H9 (cell line): ENCODE measurements around the gene KRTAP5-7. TPM values are rescaled to one million over a fixed set of nuclear protein-coding genes. Genes with fewer than 3 reads are reported as not detected.

Source experiments
- DNase-seq: peaks from one replicate; pipeline ENCODE4 v3.0.0-alpha.2; 2017
- H2AFZ ChIP-seq: one replicate; pipeline ENCODE4 v1.6.1; 2013; ENCODE audit warnings: mild to moderate bottlenecking, low read length, control low read depth, moderate library complexity
- H2AK5ac ChIP-seq: 2 replicates; pipeline ENCODE4 v1.6.1; 2013; ENCODE audit warnings: low read length, control low read depth, mixed read lengths; ENCODE audit not compliant: insufficient read length
- H2BK120ac ChIP-seq: one replicate; pipeline ENCODE4 v1.6.1; 2013; ENCODE audit warnings: low read depth, mild to moderate bottlenecking, low read length, control low read depth, inconsistent platforms; ENCODE audit not compliant: poor library complexity, severe bottlenecking
- H2BK12ac ChIP-seq: 2 replicates; pipeline ENCODE4 v1.6.1; 2013; ENCODE audit warnings: low read length, control low read depth, mixed read lengths, low read depth; ENCODE audit not compliant: insufficient read length
- H2BK15ac ChIP-seq: 2 replicates; pipeline ENCODE4 v1.6.1; 2013; ENCODE audit warnings: low read depth, low read length, control low read depth
- H2BK20ac ChIP-seq: one replicate; pipeline ENCODE4 v1.6.1; 2013; ENCODE audit warnings: low read depth, mild to moderate bottlenecking, low read length, control low read depth, inconsistent platforms; ENCODE audit not compliant: poor library complexity, severe bottlenecking
- H2BK5ac ChIP-seq: 2 replicates; pipeline ENCODE4 v1.6.1; 2013; ENCODE audit warnings: low read length, control low read depth, mixed read lengths; ENCODE audit not compliant: insufficient read length
- H3K14ac ChIP-seq: 2 replicates; pipeline ENCODE4 v1.6.1; 2013; ENCODE audit warnings: low read length, control low read depth; ENCODE audit not compliant: insufficient read depth
- H3K18ac ChIP-seq: 2 replicates; pipeline ENCODE4 v1.6.1; 2013; ENCODE audit warnings: low read depth, mild to moderate bottlenecking, mixed read lengths, low read length, control low read depth; ENCODE audit not compliant: insufficient read length
- H3K23ac ChIP-seq: 2 replicates; pipeline ENCODE4 v1.6.1; 2013; ENCODE audit warnings: low read length, control low read depth, mixed read lengths, low read depth; ENCODE audit not compliant: insufficient read length
- H3K23me2 ChIP-seq: 2 replicates; pipeline ENCODE4 v1.6.1; 2013; ENCODE audit warnings: low read depth, mild to moderate bottlenecking, mixed read lengths, low read length, control low read depth; ENCODE audit not compliant: insufficient read length, poor library complexity, severe bottlenecking
- H3K27ac ChIP-seq: 2 replicates; pipeline ENCODE4 v1.5.1; 2013; ENCODE audit warnings: low read length, control low read depth, mixed read lengths, low read depth; ENCODE audit not compliant: insufficient read length
- H3K27me3 ChIP-seq: 2 replicates; pipeline ENCODE4 v1.6.1; 2013; ENCODE audit warnings: low read length, control low read depth, inconsistent platforms; ENCODE audit not compliant: insufficient read depth
- H3K4ac ChIP-seq: 2 replicates; pipeline ENCODE4 v1.6.1; 2013; ENCODE audit warnings: low read depth, mild to moderate bottlenecking, control low read depth, inconsistent platforms, low read length, moderate library complexity
- H3K4me1 ChIP-seq: 2 replicates; pipeline ENCODE4 v1.6.1; 2013; ENCODE audit warnings: low read length, control low read depth, inconsistent platforms; ENCODE audit not compliant: insufficient read depth
- H3K4me2 ChIP-seq: 2 replicates; pipeline ENCODE4 v1.6.1; 2013; ENCODE audit warnings: low read length, control low read depth, mixed read lengths; ENCODE audit not compliant: insufficient read length, insufficient read depth
- H3K56ac ChIP-seq: 2 replicates; pipeline ENCODE4 v1.6.1; 2013; ENCODE audit warnings: low read depth, mild to moderate bottlenecking, mixed read lengths, low read length, control low read depth; ENCODE audit not compliant: insufficient read length
- H3K79me1 ChIP-seq: 2 replicates; pipeline ENCODE4 v1.6.1; 2013; ENCODE audit warnings: low read depth, mild to moderate bottlenecking, moderate library complexity, low read length, control low read depth, inconsistent platforms; ENCODE audit not compliant: insufficient read depth, poor library complexity, severe bottlenecking
- H3K79me2 ChIP-seq: 2 replicates; pipeline ENCODE4 v1.6.1; 2013; ENCODE audit warnings: low read length, control low read depth, inconsistent platforms; ENCODE audit not compliant: insufficient read depth
- H3K9ac ChIP-seq: 2 replicates; pipeline ENCODE4 v1.6.1; 2013; ENCODE audit warnings: low read length, control low read depth, mixed read lengths; ENCODE audit not compliant: insufficient read length; ENCODE audit errors: extremely low read depth
- H3K9me3 ChIP-seq: one replicate; pipeline ENCODE4 v1.6.1; 2013; ENCODE audit warnings: low read depth, low read length, inconsistent platforms; ENCODE audit not compliant: control insufficient read depth
- H3T11ph ChIP-seq: one replicate; pipeline ENCODE4 v1.6.1; 2013; ENCODE audit warnings: mild to moderate bottlenecking, low read length, control low read depth, inconsistent platforms
- H4K20me1 ChIP-seq: one replicate; pipeline ENCODE4 v1.6.1; 2013; ENCODE audit not compliant: control insufficient read depth, insufficient read length, insufficient read depth
- H4K5ac ChIP-seq: 2 replicates; pipeline ENCODE4 v1.6.1; 2013; ENCODE audit warnings: low read depth, mild to moderate bottlenecking, mixed read lengths, low read length, control low read depth; ENCODE audit not compliant: insufficient read length
- H4K8ac ChIP-seq: replicated peaks from 2 replicates; pipeline ENCODE4 v1.6.1; 2013; ENCODE audit warnings: low read length, control low read depth, mixed read lengths, low read depth; ENCODE audit not compliant: insufficient read length
- H4K91ac ChIP-seq: 2 replicates; pipeline ENCODE4 v1.6.1; 2013; ENCODE audit warnings: low read depth, mild to moderate bottlenecking, moderate library complexity, mixed read lengths, low read length, control low read depth; ENCODE audit not compliant: insufficient read length
- H3K27ac Mint-ChIP-seq, 3 experiments: 2 replicates in 2 of 3; 3 replicates in 1 of 3; pipeline ENCODE4 v1.8.0; 2020 to 2021; ENCODE audit warnings: mixed read lengths in 3 of 3, mild to moderate bottlenecking in 1 of 3, moderate library complexity in 1 of 3
- H3K27me3 Mint-ChIP-seq: 2 replicates; pipeline ENCODE4 v1.8.0; 2021; ENCODE audit warnings: low read depth, mild to moderate bottlenecking, moderate library complexity, mixed read lengths
- H3K36me3 Mint-ChIP-seq, 3 experiments: 2 replicates in 2 of 3; 3 replicates in 1 of 3; pipeline ENCODE4 v1.8.0; 2020 to 2021; ENCODE audit warnings: low read depth in 3 of 3, mixed read lengths in 3 of 3; ENCODE audit not compliant: insufficient read depth in 1 of 3
- H3K4me1 Mint-ChIP-seq, 2 experiments: 2 replicates each; pipeline ENCODE4 v1.8.0; 2020; ENCODE audit warnings: mixed read lengths in 2 of 2
- H3K4me3 Mint-ChIP-seq, 2 experiments: 2 replicates in 1 of 2; 3 replicates in 1 of 2; pipeline ENCODE4 v1.8.0; 2020 to 2021; ENCODE audit warnings: mild to moderate bottlenecking in 2 of 2, mixed read lengths in 2 of 2, moderate library complexity in 1 of 2
- H3K9me3 Mint-ChIP-seq, 2 experiments: 2 replicates in 1 of 2; 3 replicates in 1 of 2; pipeline ENCODE4 v1.8.0; 2020; ENCODE audit warnings: mild to moderate bottlenecking in 2 of 2, mixed read lengths in 2 of 2, moderate library complexity in 1 of 2
- WGBS: extraction: QIAGEN DNeasy Blood & Tissue Kit; methylation state at CpG from one replicate; pipeline ENCODE4 v1.1.7; 2013; ENCODE audit warnings: missing lambda C conversion rate, low lambda C conversion rate, mixed read lengths; ENCODE audit not compliant: insufficient read length; ENCODE audit errors: extremely low coverage; 5-methylcytosine and 5-hydroxymethylcytosine counted together
- total RNA-seq: library from RNA; stranded (reverse); gene quantifications from 2 replicates; pipeline ENCODE4 v1.2.1, GENCODE V29; 2021
- TF ChIP-seq, protein P1 (sequence below): fragments of 200-600 bp; sonication (generic); conservative IDR thresholded peaks from 3 replicates; pipeline ENCODE4 v1.8.0; 2021; ENCODE audit warnings: antibody characterized with exemption, mild to moderate bottlenecking

KRTAP5-7 gene
- total RNA-seq, 1 experiment from 2014 or later = not detected

DNA sequence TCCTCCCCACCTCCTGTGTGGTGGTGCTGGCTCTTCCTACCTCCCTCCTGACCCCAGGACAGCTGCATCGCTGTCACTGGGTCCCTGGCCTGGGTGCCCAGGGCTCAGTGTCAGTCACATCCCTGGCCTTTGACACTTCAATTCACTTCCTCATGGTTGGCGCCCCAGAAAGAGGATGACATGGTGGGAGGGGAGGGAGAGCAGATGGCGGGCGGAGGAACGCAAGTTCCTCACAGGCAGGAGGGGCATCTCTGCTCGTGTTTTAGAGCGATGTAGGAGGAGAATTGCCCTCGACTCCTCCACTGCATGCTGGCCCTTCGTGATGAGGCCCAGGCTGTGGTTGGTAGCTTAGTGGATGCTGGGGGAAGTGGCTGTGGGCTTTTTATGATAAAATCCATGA is 35.1 kb upstream of the KRTAP5-7 start:
- H3K4me3 Mint-ChIP-seq = no peak overlapping the region
- H3K27me3 Mint-ChIP-seq = no peaks in the 10 kb centered on the region
- Histone ChIP-seq H3K4ac (no peak overlapping the region), H3K27me3 (no peaks in the 10 kb centered on the region), H2BK12ac (no peak overlapping the region), H3K56ac (no peak overlapping the region), H3K79me2 (no peaks in the 10 kb centered on the region), H2BK5ac (no peak overlapping the region), H3K18ac (no peak overlapping the region), H4K8ac (no peak overlapping the region), H4K5ac (no peak overlapping the region), H2AK5ac (no peak overlapping the region), H3K23me2 (no peaks in the 10 kb centered on the region), H3K79me1 (no peaks in the 10 kb centered on the region), H3K23ac (no peak overlapping the region), H2BK120ac (no peak overlapping the region), H2BK15ac (no peak overlapping the region), H3K4me2 (no peak overlapping the region), H3K4me1 (no peaks in the 10 kb centered on the region), H3K27ac (no peak overlapping the region), H3K9me3 (no peaks in the 10 kb centered on the region), H3T11ph (no peak overlapping the region), H3K14ac (no peak overlapping the region), H3K9ac (no peak overlapping the region), H2BK20ac (no peak overlapping the region), H4K91ac (no peak overlapping the region), H2AFZ (no peak overlapping the region), H4K20me1 (no peaks in the 10 kb centered on the region)
- no peak overlapping the region for H3K27ac Mint-ChIP-seq
- DNase-seq = no peak
- peaks cover 19 to 78% (median 37%) of the 10 kb centered on the region in 3 experiments for H3K36me3 Mint-ChIP-seq
- H3K9me3 Mint-ChIP-seq = peaks cover 0 to 3% of the 10 kb centered on the region in 2 experiments; a peak in 1 of 5 replicates
- peaks cover 4 to 6% of the 10 kb centered on the region in 2 experiments; a peak in 3 of 4 replicates for H3K4me1 Mint-ChIP-seq
- WGBS = no CpG with 5 or more reads among the region's 9 CpGs
- TF ChIP-seq, protein P1, sequence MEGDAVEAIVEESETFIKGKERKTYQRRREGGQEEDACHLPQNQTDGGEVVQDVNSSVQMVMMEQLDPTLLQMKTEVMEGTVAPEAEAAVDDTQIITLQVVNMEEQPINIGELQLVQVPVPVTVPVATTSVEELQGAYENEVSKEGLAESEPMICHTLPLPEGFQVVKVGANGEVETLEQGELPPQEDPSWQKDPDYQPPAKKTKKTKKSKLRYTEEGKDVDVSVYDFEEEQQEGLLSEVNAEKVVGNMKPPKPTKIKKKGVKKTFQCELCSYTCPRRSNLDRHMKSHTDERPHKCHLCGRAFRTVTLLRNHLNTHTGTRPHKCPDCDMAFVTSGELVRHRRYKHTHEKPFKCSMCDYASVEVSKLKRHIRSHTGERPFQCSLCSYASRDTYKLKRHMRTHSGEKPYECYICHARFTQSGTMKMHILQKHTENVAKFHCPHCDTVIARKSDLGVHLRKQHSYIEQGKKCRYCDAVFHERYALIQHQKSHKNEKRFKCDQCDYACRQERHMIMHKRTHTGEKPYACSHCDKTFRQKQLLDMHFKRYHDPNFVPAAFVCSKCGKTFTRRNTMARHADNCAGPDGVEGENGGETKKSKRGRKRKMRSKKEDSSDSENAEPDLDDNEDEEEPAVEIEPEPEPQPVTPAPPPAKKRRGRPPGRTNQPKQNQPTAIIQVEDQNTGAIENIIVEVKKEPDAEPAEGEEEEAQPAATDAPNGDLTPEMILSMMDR = no peak
